NCI-H1417 treated with DMSO at 0.1 percent for 48 hours (cell line): ENCODE results near the gene GHRHR.

Source experiments
- DNase-seq: peaks from one replicate; lab custom pipeline; 2025; lab: John Stamatoyannopoulos, UW

GHRHR gene

DNA sequence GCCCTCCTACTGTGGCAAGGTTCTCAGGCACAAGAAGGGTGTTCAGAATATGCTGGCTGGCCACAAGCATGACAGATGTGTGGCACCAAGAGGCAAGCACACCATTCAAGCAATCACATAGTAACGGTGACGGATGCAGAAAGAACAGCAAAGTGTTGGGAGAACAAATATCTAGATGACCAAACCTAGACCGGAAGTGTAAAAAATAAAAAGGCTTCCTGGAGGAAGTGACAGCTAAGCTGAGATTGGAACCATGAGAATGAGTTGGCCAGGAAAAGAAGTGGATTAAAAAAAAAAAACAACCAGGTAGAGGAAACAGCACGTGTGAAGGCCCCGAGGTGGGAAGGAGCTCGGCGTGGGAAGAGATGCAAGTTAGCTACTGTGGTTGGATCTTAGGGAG lies 22.0 kb downstream of the GHRHR start:
- no peak for DNase-seq

DNA sequence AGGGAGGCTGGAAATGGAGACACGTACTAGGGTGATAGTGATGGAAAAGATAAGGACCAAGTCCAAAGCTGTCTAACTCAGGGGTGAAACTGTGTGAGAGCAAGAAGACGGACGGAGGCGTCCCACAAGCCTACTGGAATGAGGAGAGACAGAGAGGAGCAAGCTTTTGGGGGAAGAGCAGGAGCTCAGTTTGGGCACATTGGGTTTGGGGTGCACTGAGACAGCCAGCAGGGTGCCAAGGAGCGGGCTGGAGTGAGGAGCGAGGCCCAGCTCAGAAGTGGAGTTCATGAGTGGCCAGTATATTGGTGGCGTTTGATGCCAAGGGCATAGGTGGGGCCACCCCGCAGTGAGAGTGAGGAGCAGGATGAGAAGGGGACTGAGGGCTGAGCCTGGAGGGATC lies 22.6 kb downstream of the GHRHR start:
- no peak for DNase-seq

- DNase-seq: no peak
Measured at GRCh38 chr7:30986738-30987137, 23.0 kb downstream of the GHRHR start.

DNA sequence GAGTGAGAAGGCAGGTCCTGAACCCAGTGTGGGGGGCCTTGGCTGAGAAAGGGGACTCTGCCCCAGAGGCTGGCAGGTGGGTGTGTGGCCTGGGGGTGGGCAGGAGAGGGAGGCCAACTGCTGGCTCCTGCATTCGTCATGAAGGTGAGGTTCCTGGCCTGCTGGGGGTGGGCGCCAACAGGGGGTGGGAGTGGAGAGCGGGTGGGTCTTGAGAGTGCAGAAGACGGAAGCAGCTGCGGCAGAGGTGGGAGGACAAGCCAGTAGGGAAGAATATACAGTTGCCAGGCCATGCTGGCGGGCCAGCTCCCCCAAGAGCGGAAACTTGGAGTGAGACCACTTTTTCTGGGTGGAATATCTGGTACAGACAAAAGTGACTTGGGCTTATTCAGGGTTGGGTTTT lies 23.4 kb downstream of the GHRHR start:
- no peak for DNase-seq

DNA sequence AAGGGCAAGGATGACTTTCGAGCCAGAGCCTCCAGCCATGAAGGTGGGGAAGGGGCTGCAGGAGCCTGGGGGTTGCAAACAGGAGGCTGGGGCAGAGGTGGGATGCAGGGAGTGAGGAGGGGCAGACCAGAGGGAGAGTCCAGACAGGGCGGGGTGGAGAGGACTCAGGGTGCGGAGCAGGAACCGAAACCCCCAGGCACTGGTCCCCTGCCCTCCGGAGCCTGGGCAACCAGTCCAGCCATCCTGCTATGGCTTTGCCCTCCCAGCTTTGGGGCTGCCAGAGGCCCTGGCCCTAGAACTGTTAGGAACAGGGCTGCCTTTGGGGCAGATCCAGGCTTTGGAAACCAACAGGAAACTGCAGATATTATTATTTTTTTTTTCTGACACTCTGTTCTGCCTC lies 24.2 kb downstream of the GHRHR start:
- DNase-seq: no peak

DNA sequence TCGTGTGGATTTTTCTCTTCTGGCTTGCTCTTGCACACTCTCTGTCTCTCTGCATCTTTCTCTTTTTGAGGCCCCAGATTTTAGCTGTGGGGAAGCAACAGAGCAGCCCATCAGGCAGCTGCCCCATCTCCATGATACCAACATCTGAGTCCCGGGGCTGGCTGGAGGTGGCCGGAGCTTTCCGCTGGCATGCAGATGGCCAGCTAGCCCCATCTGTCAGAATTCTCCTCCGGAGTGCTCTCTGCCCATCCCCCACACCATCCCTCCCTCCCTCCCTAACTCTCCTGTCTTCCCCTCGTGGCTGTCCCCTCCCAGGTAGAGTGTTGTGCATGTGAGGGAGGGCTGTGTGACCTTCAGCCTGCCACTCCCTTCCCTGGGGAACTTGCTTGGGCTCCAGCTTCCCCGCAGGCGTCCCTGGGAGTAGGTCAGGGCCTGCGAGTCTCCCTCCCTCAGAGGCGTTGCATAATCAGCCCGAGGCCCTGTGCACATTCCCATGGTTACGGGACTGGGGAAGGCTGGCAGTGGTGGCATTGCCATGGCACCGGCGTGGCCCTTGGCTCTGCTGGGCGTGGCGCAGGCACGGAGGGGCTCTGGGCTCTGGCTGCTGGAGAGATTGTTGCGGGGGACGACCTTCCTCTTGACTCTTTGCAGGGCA lies 24.7 kb downstream of the GHRHR start:
- no peak for DNase-seq

GRCh38 chr7:30989008-30989823 lies 25.5 kb downstream of the GHRHR start:
- DNase-seq: no peak

DNA sequence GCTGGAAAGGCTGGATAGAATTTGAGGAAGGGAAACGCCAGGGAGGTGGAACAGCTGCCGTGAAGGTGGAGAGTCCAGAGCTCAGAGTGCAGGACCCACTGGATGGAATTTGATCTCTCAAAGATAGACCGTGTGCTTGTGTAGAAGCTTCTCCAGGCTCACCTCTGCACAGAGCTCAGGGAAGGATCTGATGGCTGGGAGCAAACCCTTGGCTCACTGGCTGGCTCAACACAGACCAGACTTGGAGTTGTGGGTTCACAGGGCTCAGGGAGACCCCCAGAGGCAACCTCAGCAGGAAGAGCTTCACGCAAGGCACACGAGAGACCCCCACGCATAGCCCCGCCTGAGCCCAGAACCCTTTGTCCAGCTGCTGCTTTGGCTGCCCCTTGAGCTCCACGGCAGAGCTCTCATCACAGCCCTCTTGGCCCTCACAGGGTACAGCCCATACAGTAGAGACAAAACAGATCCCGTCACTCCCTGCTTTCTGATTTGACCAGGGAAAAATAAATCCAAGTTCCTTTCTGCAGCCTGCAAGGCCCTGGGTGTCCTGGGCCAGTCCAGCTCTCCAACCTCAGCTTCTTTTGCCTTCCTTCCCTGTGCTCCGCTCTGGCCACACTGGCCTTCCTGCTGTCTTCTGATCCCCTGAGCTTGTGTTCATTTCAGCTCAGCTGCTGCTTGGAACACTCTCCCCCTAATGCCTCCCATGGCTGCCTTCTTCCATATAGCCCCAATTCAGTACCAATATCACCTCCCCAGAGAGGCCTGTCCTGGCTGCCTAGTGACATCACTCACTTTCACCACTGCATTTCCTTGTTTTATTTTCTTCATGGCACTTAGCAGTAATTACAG lies 26.3 kb downstream of the GHRHR start:
- no peak for DNase-seq

DNA sequence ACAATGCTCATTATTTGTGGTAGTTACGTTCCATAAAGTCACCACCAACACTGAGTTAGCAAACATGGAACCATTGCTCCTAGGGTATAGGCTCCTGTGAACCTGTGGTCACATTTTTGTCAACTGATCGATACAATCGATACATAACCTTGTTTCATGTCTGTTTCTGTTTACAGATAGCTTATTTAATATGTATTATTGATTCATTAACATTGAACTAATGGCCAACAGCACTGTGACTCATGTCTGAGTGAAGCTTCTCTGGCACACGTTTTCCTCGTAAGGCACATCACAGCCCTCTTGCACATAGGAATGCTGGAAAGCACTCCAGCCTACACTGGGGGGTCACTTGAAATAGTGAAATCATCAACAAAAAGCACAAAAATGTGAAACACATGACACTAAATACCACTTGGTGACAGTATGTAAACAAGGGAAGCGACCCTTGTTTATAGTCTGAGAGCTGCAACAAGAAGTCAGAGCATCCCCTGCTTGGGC lies 27.0 kb downstream of the GHRHR start:
- DNase-seq: no peak

DNA sequence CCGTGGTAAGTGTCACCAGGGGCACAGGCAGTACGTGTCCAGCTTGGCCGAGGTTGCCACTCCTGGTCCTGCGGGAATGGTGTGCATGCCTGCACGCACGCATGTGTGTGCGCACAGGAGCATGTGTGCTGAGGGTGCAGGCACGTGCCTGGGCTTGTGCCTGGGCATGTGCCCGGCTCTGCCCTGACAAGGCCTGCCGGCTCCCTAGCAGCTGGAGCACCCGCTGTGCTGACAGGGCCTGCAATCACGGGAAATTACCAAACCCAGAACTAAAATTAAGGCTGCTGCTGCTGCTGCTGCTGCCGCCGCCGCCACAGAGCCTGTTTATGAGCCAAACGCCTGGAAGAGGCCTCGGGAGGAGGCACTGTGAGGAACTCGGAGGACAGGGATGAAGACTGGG lies 28.7 kb downstream of the GHRHR start:
- DNase-seq: no peak

DNA sequence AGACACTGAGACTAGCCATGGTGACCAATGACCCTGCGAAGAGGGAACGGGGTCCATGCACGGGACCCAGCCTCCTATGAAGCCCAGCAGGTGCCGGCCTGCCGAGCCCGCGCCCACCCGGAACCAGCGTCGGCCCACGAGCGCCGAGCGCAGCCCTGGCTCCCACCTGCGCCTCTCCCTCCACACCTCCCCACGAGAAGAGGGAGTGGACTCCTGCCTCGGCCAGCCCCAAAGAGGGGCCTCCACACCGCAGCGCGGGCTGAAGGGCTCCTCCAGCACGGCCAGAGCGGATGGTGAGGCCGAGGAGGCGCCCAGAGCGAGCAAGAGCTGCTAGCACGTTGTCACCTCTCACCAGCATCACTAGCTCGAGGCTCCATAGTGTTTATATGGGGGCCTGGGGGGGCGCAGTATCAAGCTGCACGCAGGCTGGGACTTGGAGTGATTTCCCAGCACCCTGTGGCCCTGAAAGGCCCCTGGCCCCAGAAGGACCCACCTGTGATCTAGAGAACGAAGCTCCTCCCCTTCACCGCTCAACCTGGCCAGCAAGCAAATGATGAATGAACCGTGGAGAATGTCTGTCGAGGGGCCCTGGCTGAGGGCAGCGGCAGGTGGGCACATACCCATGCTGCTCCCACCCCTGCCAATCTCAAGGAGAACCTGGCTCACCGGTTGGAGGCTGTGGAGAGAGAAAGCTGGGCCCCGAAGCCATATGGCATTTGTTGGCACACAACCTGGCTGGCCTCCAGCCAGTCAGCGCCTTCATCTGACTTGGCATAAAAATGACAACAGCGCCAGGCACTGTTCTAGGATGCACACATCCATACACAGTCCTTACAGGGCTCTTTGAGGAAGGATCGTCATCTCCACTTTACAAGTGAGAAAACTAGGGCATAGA lies 30.7 kb downstream of the GHRHR start:
- DNase-seq: no peak

DNA sequence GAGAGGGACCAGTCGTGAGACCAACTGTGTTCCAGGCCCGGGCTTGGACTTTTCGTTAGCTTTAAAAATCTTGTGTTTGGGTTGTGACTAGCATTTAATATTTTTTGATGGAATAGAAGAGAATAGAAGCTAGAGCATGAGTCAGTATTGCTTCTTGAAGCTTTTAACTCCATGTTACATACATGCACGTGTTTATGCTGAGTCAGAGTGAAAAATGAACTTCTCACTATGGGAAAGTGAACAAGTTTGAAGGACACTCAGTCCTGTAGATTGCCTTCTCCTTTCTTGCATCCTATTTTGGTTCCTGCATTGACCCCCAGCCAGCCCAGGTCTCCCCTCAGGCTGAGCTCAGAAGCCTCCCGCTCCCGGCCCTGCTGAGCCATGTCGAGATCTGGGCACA lies 31.8 kb downstream of the GHRHR start:
- no peak for DNase-seq

- DNase-seq: no peak
Measured at GRCh38 chr7:30996256-30996655, 32.5 kb downstream of the GHRHR start.

DNA sequence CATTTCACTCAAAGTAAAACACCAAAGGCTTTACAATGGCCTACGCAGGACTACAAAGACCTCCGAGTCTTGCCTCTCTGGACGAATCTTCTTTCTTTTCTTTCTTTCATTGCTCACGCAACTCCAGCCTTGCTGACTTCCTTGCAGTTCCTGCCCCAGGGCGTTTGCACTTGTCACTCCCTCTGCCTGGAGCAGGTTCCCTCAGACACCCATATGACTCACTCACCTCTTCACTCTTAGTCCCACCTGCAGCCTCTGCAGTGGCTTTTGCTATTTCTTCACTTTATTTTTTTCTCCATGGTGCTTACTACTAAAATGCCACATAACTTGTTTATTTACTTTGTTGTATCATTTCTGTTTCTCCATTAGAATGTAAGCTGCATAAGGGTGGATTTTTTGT lies 33.1 kb downstream of the GHRHR start:
- DNase-seq: no peak

GRCh38 chr7:30997316-30997715 lies 33.6 kb downstream of the GHRHR start:
- DNase-seq: no peak

GRCh38 chr7:30998180-30998579 lies 34.4 kb downstream of the GHRHR start:
- DNase-seq: no peak

- no peak for DNase-seq
Measured at GRCh38 chr7:31000161-31000693, 36.5 kb downstream of the GHRHR start.

DNA sequence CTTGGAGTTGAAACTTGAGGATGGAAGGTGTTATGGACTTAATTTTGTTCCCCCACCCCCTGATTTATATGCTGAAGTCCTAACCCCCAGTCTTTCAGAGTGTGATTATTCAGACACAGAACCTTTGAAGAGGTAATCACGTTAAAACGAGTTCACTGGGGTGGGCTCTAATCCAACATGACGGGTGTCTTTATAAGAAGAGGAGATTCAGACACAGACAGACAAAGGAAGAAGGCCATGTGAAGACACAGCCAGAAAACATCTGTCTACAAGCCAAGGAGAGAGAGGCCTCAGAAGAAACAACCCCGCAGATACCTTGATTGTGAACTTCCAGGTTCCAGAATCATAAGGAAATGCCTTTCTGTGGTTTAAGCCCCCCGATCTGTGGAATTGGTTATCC lies 37.0 kb downstream of the GHRHR start:
- no peak for DNase-seq

DNA sequence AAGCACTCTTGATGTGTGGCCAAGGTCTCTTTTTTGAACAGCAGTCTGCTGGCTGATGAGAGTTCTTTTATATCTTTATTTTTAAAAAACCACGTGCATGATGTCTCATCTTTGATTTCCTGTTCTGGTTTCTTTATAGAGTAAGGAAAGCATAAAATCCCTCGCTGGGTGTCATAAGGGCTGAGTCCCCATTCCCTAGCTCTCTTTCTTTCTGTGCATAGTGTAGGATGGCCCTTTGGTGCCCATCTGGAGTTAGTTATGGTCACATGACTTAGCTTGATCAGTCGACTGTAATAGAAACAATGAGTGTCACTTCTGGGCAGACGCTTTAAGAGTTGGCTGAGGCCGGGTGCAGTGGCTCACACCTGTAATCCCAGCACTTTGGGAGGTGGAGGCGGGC lies 38.5 kb downstream of the GHRHR start:
- DNase-seq: no peak

GRCh38 chr7:31003097-31003496 lies 39.3 kb downstream of the GHRHR start:
- no peak for DNase-seq

DNA sequence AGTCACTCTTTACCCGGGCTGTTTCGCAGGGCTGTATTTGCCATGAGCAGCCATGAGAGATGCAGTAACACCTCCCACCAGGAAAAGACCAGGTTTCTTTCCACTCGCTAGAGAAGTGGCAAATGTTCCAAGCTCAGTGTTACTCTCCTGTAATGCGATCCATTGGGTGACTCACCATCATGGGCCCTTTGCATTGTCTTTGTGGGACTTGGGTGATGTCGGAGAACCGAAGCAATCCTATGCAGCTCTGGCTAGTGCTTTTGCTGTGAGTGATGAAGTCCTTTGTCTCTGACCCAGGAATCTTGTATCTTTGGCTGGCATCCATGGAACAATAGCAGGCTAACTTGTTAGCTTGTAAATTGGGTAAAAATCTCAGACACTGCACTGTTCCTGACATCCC lies 40.0 kb downstream of the GHRHR start:
- DNase-seq: no peak
